ENCODE results near the gene HAAO. TPM values are rescaled to one million over a fixed set of nuclear protein-coding genes. Genes with fewer than 3 reads are reported as not detected.

HAAO gene
- not detected in 2 replicates for total RNA-seq

GRCh38 chr2:42792583-42793333 lies at the start of gene HAAO:
HAAO (minus strand) TSS chr2:42792583; CDS start chr2:42792536, 47 bp downstream.

GRCh38 chr2:42764096-42764495 lies 28.3 kb downstream of the HAAO start, which contains the start of gene OXER1:
OXER1 (minus strand) TSS chr2:42764135; CDS start chr2:42764062, 73 bp downstream.

Other genes starting within 250 kb of the HAAO start
- gene MTA3, start 224.0 kb downstream of the HAAO start, total RNA-seq: 14.6 and 23.6 TPM in 2 replicates
- gene OXER1, start 28.4 kb downstream of the HAAO start, total RNA-seq: not detected in 2 replicates